Tibial nerve (tissue), 4 donors: ENCODE measurements around the gene SUGP2. TPM values are rescaled to one million over a fixed set of nuclear protein-coding genes. Genes with fewer than 3 reads are reported as not detected.

Source experiments
- DNase-seq, 2 donors: peaks; one replicate each; pipeline ENCODE4 v3.0.0-alpha.2; 2019; ENCODE audit warnings: low spot score in 2 of 2
- H3K27ac ChIP-seq, 4 donors: fragments of 200-600 bp; sonication (generic) in 3 of 4; one replicate each; pipeline ENCODE4 v1.5.1; 2017 to 2019; ENCODE audit warnings: mild to moderate bottlenecking in 1 of 4
- H3K27me3 ChIP-seq, 2 donors: fragments of 200-600 bp; sonication (generic) in 1 of 2; one replicate each; pipeline versions ENCODE4 v1.5.1 to v1.6.0; 2017 to 2019
- H3K36me3 ChIP-seq, 3 donors: fragments of 200-600 bp; sonication (generic); one replicate each; pipeline ENCODE4 v1.5.1; 2018 to 2019
- H3K4me1 ChIP-seq, 4 donors: fragments of 200-600 bp; sonication (generic) in 3 of 4; one replicate each; pipeline ENCODE4 v1.5.1; 2017 to 2019
- H3K4me3 ChIP-seq, 4 donors: fragments of 200-600 bp; sonication (generic) in 3 of 4; one replicate each; pipeline ENCODE4 v1.5.1; 2017 to 2019; ENCODE audit warnings: mild to moderate bottlenecking in 1 of 4, moderate library complexity in 1 of 4
- H3K9me3 ChIP-seq, 4 donors: fragments of 200-600 bp; sonication (generic) in 3 of 4; one replicate each; pipeline ENCODE4 v1.5.1; 2017 to 2019
- EP300 ChIP-seq, 2 donors: sonication (generic); formaldehyde crosslinking; IDR thresholded peaks; one replicate each; pipeline ENCODE4 v1.6.1; 2017; ENCODE audit warnings: antibody characterized with exemption in 2 of 2, mild to moderate bottlenecking in 1 of 2
- POLR2A ChIP-seq, 2 donors: fragments of 450-650 bp; IDR thresholded peaks; one replicate each; pipeline ENCODE4 v1.6.1; 2017; ENCODE audit warnings: antibody characterized with exemption in 2 of 2, mild to moderate bottlenecking in 2 of 2, moderate library complexity in 2 of 2
- WGBS, 2 donors: methylation state at CpG; one replicate each; pipeline ENCODE4 v1.1.5; 2018; 5-methylcytosine and 5-hydroxymethylcytosine counted together
- total RNA-seq, 4 donors: library from RNA; depleted of rRNA; stranded (reverse); fragments of >200 nt; gene quantifications; one replicate each; pipeline ENCODE4 v1.1.0, GENCODE V29; 2016
- TF ChIP-seq, protein P1 (sequence below), 5 experiments: fragments of 200-600 bp in 3 of 5; fragments of 450-650 bp in 2 of 5; sonication (generic) in 3 of 5; IDR thresholded peaks; one replicate each; pipeline ENCODE4 v1.5.1; 2016 to 2019; ENCODE audit warnings: antibody characterized with exemption in 5 of 5, mild to moderate bottlenecking in 3 of 5, moderate library complexity in 2 of 5

SUGP2 gene
- total RNA-seq, 4 donors from 2014 or later: 50.8 to 95.1 (median 65.1) TPM

- Histone ChIP-seq H3K27ac (no peak overlapping the region), H3K9me3 (no peaks in the 10 kb centered on the region), H3K36me3 (peaks cover 0 to 3% (median 0%) of the 10 kb centered on the region in 3 donors), H3K27me3 (no peaks in the 10 kb centered on the region), H3K4me1 (peaks cover 0 to 6% (median 0%) of the 10 kb centered on the region in 4 donors), H3K4me3 (no peak overlapping the region)
- TF ChIP-seq POLR2A (IDR thresholded peaks at IDR 0.05) (no peak), EP300 (IDR thresholded peaks at IDR 0.05) (no peak)
- TF ChIP-seq, protein P1, sequence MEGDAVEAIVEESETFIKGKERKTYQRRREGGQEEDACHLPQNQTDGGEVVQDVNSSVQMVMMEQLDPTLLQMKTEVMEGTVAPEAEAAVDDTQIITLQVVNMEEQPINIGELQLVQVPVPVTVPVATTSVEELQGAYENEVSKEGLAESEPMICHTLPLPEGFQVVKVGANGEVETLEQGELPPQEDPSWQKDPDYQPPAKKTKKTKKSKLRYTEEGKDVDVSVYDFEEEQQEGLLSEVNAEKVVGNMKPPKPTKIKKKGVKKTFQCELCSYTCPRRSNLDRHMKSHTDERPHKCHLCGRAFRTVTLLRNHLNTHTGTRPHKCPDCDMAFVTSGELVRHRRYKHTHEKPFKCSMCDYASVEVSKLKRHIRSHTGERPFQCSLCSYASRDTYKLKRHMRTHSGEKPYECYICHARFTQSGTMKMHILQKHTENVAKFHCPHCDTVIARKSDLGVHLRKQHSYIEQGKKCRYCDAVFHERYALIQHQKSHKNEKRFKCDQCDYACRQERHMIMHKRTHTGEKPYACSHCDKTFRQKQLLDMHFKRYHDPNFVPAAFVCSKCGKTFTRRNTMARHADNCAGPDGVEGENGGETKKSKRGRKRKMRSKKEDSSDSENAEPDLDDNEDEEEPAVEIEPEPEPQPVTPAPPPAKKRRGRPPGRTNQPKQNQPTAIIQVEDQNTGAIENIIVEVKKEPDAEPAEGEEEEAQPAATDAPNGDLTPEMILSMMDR (IDR thresholded peaks at IDR 0.05): no peak
- DNase-seq: no peak
Measured at GRCh38 chr19:18946335-18946734, 87.0 kb downstream of the SUGP2 start.

GRCh38 chr19:18945297-18945696 lies 88.0 kb downstream of the SUGP2 start:
- peaks cover 0 to 3% (median 0%) of the 10 kb centered on the region in 3 donors for H3K36me3 ChIP-seq
- no peaks in the 10 kb centered on the region for H3K9me3 ChIP-seq
- TF ChIP-seq EP300 (IDR thresholded peaks at IDR 0.05) (no peak), POLR2A (IDR thresholded peaks at IDR 0.05) (no peak)
- TF ChIP-seq, protein P1 (IDR thresholded peaks at IDR 0.05): no peak
- no peaks in the 10 kb centered on the region for H3K27me3 ChIP-seq
- no peak for DNase-seq
- peaks cover 0 to 8% (median 0%) of the 10 kb centered on the region in 4 donors for H3K4me1 ChIP-seq
- no peak overlapping the region for H3K4me3 ChIP-seq
- no peak overlapping the region for H3K27ac ChIP-seq
- WGBS, 2 donors: 89 to 90% methylated on average over 9 of the region's 9 CpGs

GRCh38 chr19:18943465-18943864 lies 89.9 kb downstream of the SUGP2 start:
- H3K36me3 ChIP-seq: peaks cover 0 to 10% (median 0%) of the 10 kb centered on the region in 3 donors
- H3K9me3 ChIP-seq: no peaks in the 10 kb centered on the region
- H3K27me3 ChIP-seq: no peaks in the 10 kb centered on the region
- TF ChIP-seq POLR2A (IDR thresholded peaks at IDR 0.05) (no peak), EP300 (IDR thresholded peaks at IDR 0.05) (no peak)
- TF ChIP-seq, protein P1 (IDR thresholded peaks at IDR 0.05): no peak
- no peak overlapping the region for H3K4me3 ChIP-seq
- WGBS, 2 donors: 46 to 59% methylated on average over 3 to 4 of the region's 4 CpGs
- DNase-seq: no peak
- H3K27ac ChIP-seq: no peak overlapping the region
- H3K4me1 ChIP-seq: peaks cover 0 to 21% (median 2%) of the 10 kb centered on the region in 4 donors

DNA sequence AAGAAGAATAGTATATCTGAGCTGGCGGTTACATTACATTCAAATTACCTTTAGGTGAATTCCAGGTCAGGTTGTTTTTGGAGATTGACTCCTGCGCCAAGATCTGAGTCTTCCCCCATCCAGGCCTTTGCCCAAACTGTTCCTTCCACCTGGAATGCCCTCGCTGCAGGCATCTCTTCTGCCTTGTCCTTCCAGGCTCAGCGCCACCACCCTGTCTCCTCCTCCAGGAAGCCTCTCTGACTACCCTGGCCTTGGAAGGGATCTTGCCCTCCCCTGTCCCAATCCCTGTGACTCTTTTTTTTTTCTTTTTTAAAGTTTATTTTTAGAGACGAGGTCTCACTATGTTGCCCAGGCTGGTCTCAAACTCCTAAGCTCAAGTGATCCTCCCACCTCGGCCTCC lies 90.6 kb downstream of the SUGP2 start:
- Histone ChIP-seq H3K27me3 (no peaks in the 10 kb centered on the region), H3K4me3 (no peak overlapping the region), H3K9me3 (no peaks in the 10 kb centered on the region), H3K36me3 (peaks cover 0 to 16% (median 0%) of the 10 kb centered on the region in 3 donors), H3K4me1 (peaks cover 0 to 21% (median 2%) of the 10 kb centered on the region in 4 donors), H3K27ac (no peak overlapping the region)
- no peak for DNase-seq
- TF ChIP-seq EP300 (IDR thresholded peaks at IDR 0.05) (no peak), POLR2A (IDR thresholded peaks at IDR 0.05) (no peak)
- TF ChIP-seq, protein P1 (IDR thresholded peaks at IDR 0.05): no peak
- 89 to 93% methylated on average over 6 of the region's 6 CpGs for WGBS, 2 donors

DNA sequence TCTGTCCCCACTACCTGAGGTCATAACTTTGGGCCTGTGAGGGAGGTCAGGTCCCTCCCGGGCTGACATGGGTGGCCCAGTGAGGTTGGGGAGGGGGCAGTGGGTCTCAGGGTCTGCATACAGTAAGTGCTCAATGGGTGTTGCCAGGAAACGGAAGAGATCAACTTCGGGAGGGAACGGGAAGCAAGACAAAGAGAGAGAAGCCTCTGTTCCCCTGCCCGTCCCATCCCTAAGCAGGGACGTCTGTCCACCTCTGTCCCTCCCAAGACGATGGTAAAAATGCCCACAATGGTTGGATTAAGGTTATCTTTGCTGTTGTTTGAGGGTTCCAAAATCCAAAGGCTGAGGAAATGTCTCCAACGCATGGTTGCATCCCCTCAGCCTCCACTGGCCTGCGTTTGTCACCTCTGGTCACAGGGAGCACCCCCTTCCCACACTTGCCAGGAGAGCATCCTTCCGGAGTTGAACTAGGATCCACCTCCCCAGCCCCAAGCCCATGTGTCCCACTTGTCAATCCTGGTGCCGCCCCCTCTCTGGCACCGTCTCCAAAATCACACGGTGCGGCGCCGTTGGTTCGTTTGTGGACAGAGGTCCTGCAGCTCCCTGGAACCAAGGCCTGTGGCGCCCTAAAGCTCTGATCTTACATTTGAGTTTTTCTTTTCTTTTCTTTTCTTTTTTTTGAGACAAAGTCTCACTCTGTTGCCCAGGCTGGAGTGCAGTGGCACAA lies 91.5 kb downstream of the SUGP2 start:
- H3K9me3 ChIP-seq: no peaks in the 10 kb centered on the region
- H3K4me3 ChIP-seq: peak overlapping the region in 2 of 4 donors; percentile 18 to 82
- no peaks in the 10 kb centered on the region for H3K27me3 ChIP-seq
- H3K36me3 ChIP-seq: peaks cover 0 to 25% (median 0%) of the 10 kb centered on the region in 3 donors
- no peak for TF ChIP-seq EP300 (IDR thresholded peaks at IDR 0.05)
- H3K27ac ChIP-seq: peak overlapping the region in 3 of 4 donors; percentile 42 to 72 (median 64)
- DNase-seq: no peak
- WGBS, 2 donors: 53 to 56% methylated on average over 18 of the region's 18 CpGs
- H3K4me1 ChIP-seq: peaks cover 0 to 21% (median 2%) of the 10 kb centered on the region in 4 donors

Other genes starting within 250 kb of the SUGP2 start
- 100 to 1,000 TPM in 1 of 4 donors, 10 to 100 TPM in 3; 14.0 to 117 (median 25.3) TPM for gene COMP, start 242.2 kb downstream of the SUGP2 start, total RNA-seq
- gene UPF1, start 201.6 kb downstream of the SUGP2 start, total RNA-seq: 100 to 1,000 TPM in 1 of 4 donors, 10 to 100 TPM in 3; 75.6 to 117 (median 87.9) TPM
- 10 to 100 TPM in 3 of 4 donors, 1 to 10 TPM in 1; 7.0 to 14.9 (median 13.4) TPM for gene CERS1, start 137.4 kb downstream of the SUGP2 start, total RNA-seq
- 100 to 1,000 TPM; 151 to 266 (median 183) TPM for gene COPE, start 114.1 kb downstream of the SUGP2 start, total RNA-seq
- gene DDX49, start 113.8 kb downstream of the SUGP2 start, total RNA-seq: 10 to 100 TPM; 31.8 to 61.2 (median 35.5) TPM
- 10 to 100 TPM; 38.0 to 90.0 (median 44.6) TPM for gene HOMER3, start 92.3 kb downstream of the SUGP2 start, total RNA-seq
- gene ARMC6, start 86 bp upstream of the SUGP2 start, total RNA-seq: 10 to 100 TPM; 20.0 to 40.8 (median 24.6) TPM
- gene SLC25A42, start 30.5 kb upstream of the SUGP2 start, total RNA-seq: 10 to 100 TPM; 13.8 to 25.5 (median 15.5) TPM
- 10 to 100 TPM; 24.1 to 32.1 (median 24.8) TPM for gene TMEM161A, start 105.0 kb upstream of the SUGP2 start, total RNA-seq
- 1 to 10 TPM in 1 of 4 donors, under 1 TPM in 1, not detected in 2; 0.21 to 3.7 TPM for gene MEF2B, start 136.7 kb upstream of the SUGP2 start, total RNA-seq
- 10 to 100 TPM; 11.8 to 29.1 (median 18.8) TPM for gene BORCS8, start 158.6 kb upstream of the SUGP2 start, total RNA-seq
- gene RFXANK, start 158.7 kb upstream of the SUGP2 start, total RNA-seq: 10 to 100 TPM; 46.3 to 62.1 (median 56.8) TPM
- gene NR2C2AP, start 169.9 kb upstream of the SUGP2 start, total RNA-seq: 10 to 100 TPM; 13.5 to 21.3 (median 15.1) TPM
- gene NCAN, start 178.4 kb upstream of the SUGP2 start, total RNA-seq: not detected
- 1 to 10 TPM in 1 of 4 donors, not detected in 3; 2.1 TPM for gene TM6SF2, start 239.8 kb upstream of the SUGP2 start, total RNA-seq